Ascending aorta (tissue), 2 donors: ENCODE data around the gene NSUN3. TPM values are rescaled to one million over a fixed set of nuclear protein-coding genes. Genes with fewer than 3 reads are reported as not detected.

Experiments
- DNase-seq, 2 donors: peaks; one replicate each; pipeline ENCODE4 v3.0.0-alpha.2; 2019; ENCODE audit warnings: low spot score in 2 of 2
- H3K27ac ChIP-seq, 2 donors: fragments of 200-600 bp; sonication (generic); one replicate each; pipeline ENCODE4 v1.5.1; 2016 to 2017; ENCODE audit warnings: mild to moderate bottlenecking in 1 of 2
- H3K27me3 ChIP-seq: fragments of 200-600 bp; sonication (generic); one replicate; pipeline ENCODE4 v1.5.1; 2017
- H3K36me3 ChIP-seq, 2 donors: fragments of 200-600 bp; sonication (generic); one replicate each; pipeline ENCODE4 v1.5.1; 2016
- H3K4me1 ChIP-seq, 2 donors: fragments of 200-600 bp; sonication (generic); one replicate each; pipeline ENCODE4 v1.5.1; 2016 to 2017; ENCODE audit warnings: mild to moderate bottlenecking in 1 of 2
- H3K4me3 ChIP-seq, 2 donors: fragments of 200-600 bp; sonication (generic); one replicate each; pipeline ENCODE4 v1.5.1; 2016 to 2017; ENCODE audit warnings: mild to moderate bottlenecking in 1 of 2
- H3K9me3 ChIP-seq, 2 donors: fragments of 200-600 bp; sonication (generic); one replicate each; pipeline ENCODE4 v1.5.1; 2016
- intact Hi-C: fragments of 100-400 bp; cut with DNase I; formaldehyde crosslinking; loops from one replicate; pipeline ENCODE4 v1.15.1; 2023
- total RNA-seq: library from RNA; depleted of rRNA; stranded (reverse); fragments of >200 nt; gene quantifications from one replicate; pipeline ENCODE4 v1.1.0, GENCODE V29; 2016
- TF ChIP-seq, protein P1 (sequence below), 3 experiments: fragments of 200-600 bp in 2 of 3; fragments of 450-650 bp in 1 of 3; sonication (generic) in 2 of 3; IDR thresholded peaks; one replicate each; pipeline ENCODE4 v1.5.1; 2016 to 2019; ENCODE audit warnings: antibody characterized with exemption in 3 of 3, mild to moderate bottlenecking in 1 of 3, moderate library complexity in 1 of 3

Gene NSUN3
- total RNA-seq, 1 donor from 2014 or later = 17.1 TPM

DNA sequence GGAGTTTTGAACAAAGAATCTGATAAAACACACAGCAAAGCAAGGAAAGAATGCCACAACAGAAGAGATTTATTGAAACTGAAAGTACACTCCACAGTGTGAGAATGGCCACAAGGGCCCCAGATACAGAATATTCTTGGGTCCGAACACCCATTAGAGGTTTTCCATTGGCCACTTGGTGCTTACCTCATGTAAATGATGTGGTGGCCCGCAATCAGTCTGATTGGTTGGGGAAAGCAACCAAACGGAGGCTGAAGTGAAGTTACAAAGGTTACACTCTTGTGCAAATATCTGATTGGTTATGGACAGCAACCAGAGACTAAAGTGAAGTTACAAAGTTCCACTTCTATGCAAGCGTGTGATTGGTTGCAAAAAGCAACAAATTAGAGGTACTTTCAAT, 20.4 kb downstream of the NSUN3 start:
- Histone ChIP-seq H3K9me3 (no peaks in the 10 kb centered on the region), H3K27ac (no peak overlapping the region), H3K4me3 (no peak overlapping the region), H3K36me3 (peaks cover 9 to 22% of the 10 kb centered on the region in 2 donors), H3K4me1 (no peaks in the 10 kb centered on the region), H3K27me3 (no peaks in the 10 kb centered on the region)
- DNase-seq = no peak
- TF ChIP-seq, protein P1, sequence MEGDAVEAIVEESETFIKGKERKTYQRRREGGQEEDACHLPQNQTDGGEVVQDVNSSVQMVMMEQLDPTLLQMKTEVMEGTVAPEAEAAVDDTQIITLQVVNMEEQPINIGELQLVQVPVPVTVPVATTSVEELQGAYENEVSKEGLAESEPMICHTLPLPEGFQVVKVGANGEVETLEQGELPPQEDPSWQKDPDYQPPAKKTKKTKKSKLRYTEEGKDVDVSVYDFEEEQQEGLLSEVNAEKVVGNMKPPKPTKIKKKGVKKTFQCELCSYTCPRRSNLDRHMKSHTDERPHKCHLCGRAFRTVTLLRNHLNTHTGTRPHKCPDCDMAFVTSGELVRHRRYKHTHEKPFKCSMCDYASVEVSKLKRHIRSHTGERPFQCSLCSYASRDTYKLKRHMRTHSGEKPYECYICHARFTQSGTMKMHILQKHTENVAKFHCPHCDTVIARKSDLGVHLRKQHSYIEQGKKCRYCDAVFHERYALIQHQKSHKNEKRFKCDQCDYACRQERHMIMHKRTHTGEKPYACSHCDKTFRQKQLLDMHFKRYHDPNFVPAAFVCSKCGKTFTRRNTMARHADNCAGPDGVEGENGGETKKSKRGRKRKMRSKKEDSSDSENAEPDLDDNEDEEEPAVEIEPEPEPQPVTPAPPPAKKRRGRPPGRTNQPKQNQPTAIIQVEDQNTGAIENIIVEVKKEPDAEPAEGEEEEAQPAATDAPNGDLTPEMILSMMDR (IDR thresholded peaks at IDR 0.05) = no peak
- intact Hi-C loops = no loop called here

DNA sequence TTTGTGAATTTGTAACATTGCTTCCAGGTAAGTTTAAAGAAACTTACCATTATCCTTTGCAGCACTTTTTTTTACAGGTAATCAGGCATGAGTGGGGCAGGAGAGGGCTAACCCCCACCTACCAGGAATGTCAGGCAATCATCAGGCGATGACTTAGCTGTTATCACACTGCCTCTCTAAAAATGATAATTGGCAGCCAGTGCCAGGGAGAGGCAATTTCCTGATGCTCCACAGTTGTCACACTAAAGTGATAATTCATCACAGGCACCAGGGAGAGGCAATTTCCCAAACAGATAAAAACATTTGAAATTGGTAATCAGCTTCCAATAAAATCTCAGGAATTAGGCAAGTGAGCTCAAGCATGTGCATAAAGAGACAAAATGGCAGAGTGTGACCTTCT, 26.3 kb downstream of the NSUN3 start:
- Histone ChIP-seq H3K4me1 (no peaks in the 10 kb centered on the region), H3K36me3 (peaks cover 9 to 27% of the 10 kb centered on the region in 2 donors), H3K27ac (no peak overlapping the region), H3K9me3 (no peaks in the 10 kb centered on the region), H3K4me3 (no peak overlapping the region), H3K27me3 (no peaks in the 10 kb centered on the region)
- TF ChIP-seq, protein P1 (IDR thresholded peaks at IDR 0.05) = no peak
- intact Hi-C loops = no loop called here
- no peak for DNase-seq

DNA sequence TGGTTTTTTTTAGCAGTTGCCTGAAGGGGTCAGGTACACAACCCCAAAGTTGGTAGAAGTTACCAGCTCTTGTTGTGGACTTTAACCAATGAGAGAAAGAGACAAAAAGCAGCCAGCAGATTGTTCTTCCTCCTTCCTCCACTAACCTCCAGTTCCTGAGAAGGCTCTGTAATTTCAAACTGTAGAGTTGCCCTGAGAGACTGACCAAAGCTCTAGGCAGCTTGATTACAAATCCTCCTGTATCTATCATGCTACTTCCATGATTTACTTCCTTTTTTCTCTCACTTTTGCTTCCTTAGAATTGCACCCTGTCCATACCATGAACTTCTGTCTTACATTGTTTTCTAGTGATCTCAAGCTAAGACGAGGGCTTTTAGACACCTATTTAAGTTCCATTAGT, 29.2 kb downstream of the NSUN3 start:
- H3K36me3 ChIP-seq = peaks cover 12 to 41% of the 10 kb centered on the region in 2 donors
- intact Hi-C loops = no loop called here

DNA sequence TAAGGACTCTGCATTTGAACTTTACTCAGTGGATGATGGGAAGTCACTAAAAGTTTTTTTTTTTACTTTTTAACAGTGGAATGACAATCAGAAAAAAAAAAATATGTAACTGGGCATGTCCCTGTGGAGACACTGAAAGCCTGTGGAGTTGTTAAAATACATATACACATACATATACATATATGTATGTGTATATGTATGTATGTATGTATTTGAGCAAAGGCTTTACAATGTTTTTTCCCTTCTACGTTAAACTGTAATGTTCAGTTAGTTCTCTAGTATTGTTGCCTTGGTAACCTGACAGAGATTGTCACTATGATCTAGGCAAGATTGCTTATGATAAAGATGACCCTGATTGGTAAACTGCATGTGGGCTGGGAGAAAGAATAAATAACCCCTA, 30.3 kb downstream of the NSUN3 start:
- peaks cover 12 to 42% of the 10 kb centered on the region in 2 donors for H3K36me3 ChIP-seq
- TF ChIP-seq, protein P1 (IDR thresholded peaks at IDR 0.05) = no peak
- no peaks in the 10 kb centered on the region for H3K4me1 ChIP-seq
- no peak for DNase-seq
- H3K27ac ChIP-seq = no peak overlapping the region
- H3K9me3 ChIP-seq = no peaks in the 10 kb centered on the region
- H3K27me3 ChIP-seq = no peaks in the 10 kb centered on the region
- intact Hi-C loops = no loop called here
- H3K4me3 ChIP-seq = no peak overlapping the region

More for the DNA sequence above, 29.2 kb downstream of the NSUN3 start:
- Histone ChIP-seq H3K27ac (no peak overlapping the region), H3K27me3 (no peaks in the 10 kb centered on the region), H3K4me1 (no peaks in the 10 kb centered on the region), H3K9me3 (no peaks in the 10 kb centered on the region), H3K4me3 (no peak overlapping the region)
- no peak for DNase-seq
- TF ChIP-seq, protein P1 (IDR thresholded peaks at IDR 0.05) = no peak

DNA sequence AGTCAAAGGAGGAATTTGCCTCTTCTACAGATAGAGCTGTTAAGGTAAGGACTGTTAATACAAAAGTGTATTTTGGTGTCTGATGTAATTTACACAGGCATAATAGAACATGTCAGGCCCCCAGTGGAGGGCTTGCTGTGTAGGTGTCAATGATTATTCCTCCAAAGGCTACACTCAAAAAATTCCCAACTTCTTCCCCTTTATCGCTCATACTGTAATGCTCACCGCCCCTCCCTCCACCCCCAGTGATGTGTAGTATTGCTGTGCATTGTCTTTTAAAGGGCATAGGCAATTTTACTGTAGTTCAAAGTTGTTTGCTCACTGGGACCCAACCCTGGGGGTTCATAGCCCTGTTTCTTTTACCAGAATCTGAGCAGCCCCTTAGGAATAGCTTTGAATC, 32.2 kb downstream of the NSUN3 start:
- H3K36me3 ChIP-seq = peaks cover 15 to 41% of the 10 kb centered on the region in 2 donors
- no peaks in the 10 kb centered on the region for H3K27me3 ChIP-seq
- TF ChIP-seq, protein P1 (IDR thresholded peaks at IDR 0.05) = no peak

DNA sequence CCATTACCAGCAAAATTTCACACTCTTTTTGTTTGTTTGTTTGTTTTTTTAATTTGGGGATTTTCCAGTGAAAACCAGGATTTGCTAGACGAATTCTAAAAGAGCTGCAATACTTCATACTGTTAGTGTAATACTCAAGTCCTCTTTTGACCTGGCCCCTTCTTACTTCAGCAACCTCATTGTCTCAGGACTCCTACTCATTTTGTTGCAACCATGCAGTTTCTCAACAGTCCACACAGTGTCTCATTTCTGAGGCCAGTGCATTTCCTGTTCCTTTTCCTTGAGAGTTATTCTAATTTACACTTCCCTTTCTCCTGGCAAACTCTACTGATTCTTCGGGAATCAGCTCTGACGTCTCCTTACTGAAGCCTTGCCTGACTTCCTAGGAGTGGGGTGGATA, 35.6 kb downstream of the NSUN3 start:
- H3K4me3 ChIP-seq = no peak overlapping the region
- intact Hi-C loops = no loop called here
- H3K9me3 ChIP-seq = no peaks in the 10 kb centered on the region
- H3K27me3 ChIP-seq = no peaks in the 10 kb centered on the region
- DNase-seq = no peak
- no peak overlapping the region for H3K27ac ChIP-seq
- H3K36me3 ChIP-seq = peaks cover 15 to 44% of the 10 kb centered on the region in 2 donors
- TF ChIP-seq, protein P1 (IDR thresholded peaks at IDR 0.05) = no peak
- H3K4me1 ChIP-seq = no peaks in the 10 kb centered on the region

More for the DNA sequence above, 32.2 kb downstream of the NSUN3 start:
- intact Hi-C loops = no loop called here
- no peaks in the 10 kb centered on the region for H3K4me1 ChIP-seq
- H3K27ac ChIP-seq = no peak overlapping the region
- no peaks in the 10 kb centered on the region for H3K9me3 ChIP-seq
- no peak overlapping the region for H3K4me3 ChIP-seq
- no peak for DNase-seq
